GM18909 (cell line): Measurements from ENCODE around the gene RPL6.
A peak's percentile ranks its signal among the peaks of the same experiment; 100 is the strongest.
"Not testable (repeated sequence)": the region's sequence is repeated elsewhere in the genome, so short reads cannot be mapped to it uniquely, and the experiment has no call there.

Experiments
- ATAC-seq: cut with Tn5 transposase; IDR thresholded peaks from one replicate; pipeline ENCODE4 v1.9.1; 2021; ENCODE audit warnings: mild to moderate bottlenecking; ENCODE audit not compliant: unreplicated experiment, poor library complexity

The RPL6 gene

GRCh38 chr12:112409064-112409905, at the start of gene RPL6:
Gene RPL6, minus strand, starts transcription at chr12:112409605. Its CDS starts 949 bp downstream, at chr12:112408656.
- peak; percentile 81 for ATAC-seq

- no peak for ATAC-seq
These were observed 49.3 kb upstream of the RPL6 start for GRCh38 chr12:112458751-112459150.

- no peak for ATAC-seq
These were observed 48.9 kb upstream of the RPL6 start for GRCh38 chr12:112458330-112458729.

- ATAC-seq = not testable (repeated sequence)
These were observed 47.7 kb upstream of the RPL6 start for GRCh38 chr12:112457142-112457541.

GRCh38 chr12:112456029-112456428, 46.6 kb upstream of the RPL6 start:
- ATAC-seq = no peak

- no peak for ATAC-seq
These were observed 41.3 kb upstream of the RPL6 start for GRCh38 chr12:112450725-112451124.

- not testable (repeated sequence) for ATAC-seq
These were observed 38.8 kb upstream of the RPL6 start for GRCh38 chr12:112448165-112448564.

- ATAC-seq = no peak
These were observed 37.7 kb upstream of the RPL6 start for GRCh38 chr12:112447106-112447505.

- no peak for ATAC-seq
These were observed 36.8 kb upstream of the RPL6 start for GRCh38 chr12:112446008-112446725.

GRCh38 chr12:112443916-112444315, 34.5 kb upstream of the RPL6 start:
- ATAC-seq = no peak

- not testable (repeated sequence) for ATAC-seq
These were observed 31.2 kb upstream of the RPL6 start for GRCh38 chr12:112440653-112441052.

- no peak for ATAC-seq
These were observed 30.4 kb upstream of the RPL6 start for GRCh38 chr12:112439769-112440168.

- not testable (repeated sequence) for ATAC-seq
These were observed 29.2 kb upstream of the RPL6 start for GRCh38 chr12:112438645-112439044.

GRCh38 chr12:112433551-112433950, 24.1 kb upstream of the RPL6 start:
- ATAC-seq = no peak

- no peak for ATAC-seq
These were observed 22.6 kb upstream of the RPL6 start for GRCh38 chr12:112431965-112432364.

GRCh38 chr12:112430929-112431328, 21.5 kb upstream of the RPL6 start:
- no peak for ATAC-seq

GRCh38 chr12:112427760-112428159, 18.4 kb upstream of the RPL6 start:
- no peak for ATAC-seq

GRCh38 chr12:112425582-112426382, 16.4 kb upstream of the RPL6 start:
- ATAC-seq = no peak

GRCh38 chr12:112424126-112424525, 14.7 kb upstream of the RPL6 start:
- no peak for ATAC-seq

- ATAC-seq = no peak
These were observed 13.1 kb upstream of the RPL6 start for GRCh38 chr12:112422531-112422930.

GRCh38 chr12:112421363-112421762, 12.0 kb upstream of the RPL6 start:
- ATAC-seq = no peak
